Skeletal muscle tissue (tissue), 4 donors: ENCODE data around the gene MYO10. TPM values are rescaled to one million over a fixed set of nuclear protein-coding genes. Genes with fewer than 3 reads are reported as not detected.
"Not testable (repeated sequence)": the region's sequence is repeated elsewhere in the genome, so short reads cannot be mapped to it uniquely, and the experiment has no call there.

ENCODE experiments used
- H3K27ac ChIP-seq: one replicate; pipeline ENCODE4 v1.7.0; 2013; ENCODE audit warnings: mild to moderate bottlenecking, low read depth, low read length, inconsistent platforms
- H3K27me3 ChIP-seq, 3 donors: one replicate each; pipeline ENCODE4 v1.7.0; 2013; ENCODE audit warnings: low read length in 3 of 3; ENCODE audit not compliant: control insufficient read depth in 3 of 3, insufficient read depth in 3 of 3
- H3K36me3 ChIP-seq, 3 donors: one replicate each; pipeline ENCODE4 v1.7.0; 2013; ENCODE audit warnings: low read length in 3 of 3; ENCODE audit not compliant: control insufficient read depth in 3 of 3, insufficient read depth in 3 of 3
- H3K4me1 ChIP-seq, 3 donors: one replicate each; pipeline ENCODE4 v1.7.0; 2013; ENCODE audit warnings: low read length in 3 of 3, mild to moderate bottlenecking in 3 of 3; ENCODE audit not compliant: control insufficient read depth in 3 of 3, insufficient read depth in 3 of 3
- H3K4me3 ChIP-seq, 3 donors: one replicate each; pipeline ENCODE4 v1.7.0; 2013; ENCODE audit warnings: low read length in 3 of 3
- H3K9ac ChIP-seq, 3 donors: one replicate each; pipeline ENCODE4 v1.7.0; 2013; ENCODE audit warnings: low read length in 3 of 3, mild to moderate bottlenecking in 3 of 3, moderate library complexity in 2 of 3, low read depth in 1 of 3
- H3K9me3 ChIP-seq, 3 donors: one replicate each; pipeline ENCODE4 v1.7.0; 2013; ENCODE audit warnings: low read length in 3 of 3; ENCODE audit not compliant: control insufficient read depth in 3 of 3
- total RNA-seq: library from RNA; depleted of rRNA; stranded (reverse); fragments of >200 nt; gene quantifications from one replicate; pipeline ENCODE4 v1.2.3, GENCODE V29; 2014
- donor health status: Osteomylitis.

The MYO10 gene
- 27.1 TPM for total RNA-seq

DNA sequence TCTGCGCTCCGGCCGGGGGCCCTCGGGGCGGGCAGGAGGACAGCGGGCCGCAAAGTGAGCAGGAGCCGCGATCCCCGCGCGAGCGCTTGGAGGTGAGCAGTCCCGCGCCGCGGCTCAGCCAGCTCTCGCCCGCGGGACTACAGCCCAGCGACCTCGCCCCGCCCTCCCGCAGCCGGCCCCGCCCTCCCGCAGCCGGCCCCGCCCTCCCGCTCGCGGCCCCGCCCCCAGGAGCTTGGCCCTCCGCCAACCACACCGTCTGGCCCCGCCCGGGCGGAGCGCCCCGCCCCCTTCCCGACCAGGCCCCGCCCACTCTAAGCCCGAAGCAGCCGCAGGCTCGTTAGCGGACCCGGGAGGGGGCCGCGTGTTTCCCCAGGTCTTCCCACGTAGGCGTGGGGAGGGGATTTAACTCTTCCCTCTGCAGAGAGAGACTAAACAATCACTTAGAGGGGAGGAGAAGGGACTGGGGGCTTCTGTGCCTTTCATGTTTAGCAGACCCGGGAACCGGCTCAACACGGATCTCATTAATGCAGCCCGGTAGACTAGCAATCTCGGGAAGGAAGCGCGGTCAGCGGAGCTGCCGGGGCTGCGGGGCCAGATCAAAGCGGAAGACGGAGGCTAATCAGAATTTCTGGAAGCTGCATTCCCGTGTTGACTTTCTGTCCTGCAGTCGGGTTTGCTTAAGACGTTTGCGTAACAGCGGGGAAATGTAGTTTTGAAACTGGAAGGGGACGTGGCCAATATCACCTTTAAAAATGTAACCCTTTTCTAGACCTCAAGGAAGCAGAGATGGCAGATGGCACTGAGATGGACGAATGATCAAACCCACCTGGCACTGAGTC lies at the start of gene MYO10:
Gene MYO10, minus strand, starts transcription at position 139 of the 839 bp plus-strand sequence. CDS start 480 bp downstream, outside the sequence.
- Histone ChIP-seq H3K36me3 (no peaks in the 10 kb centered on the region), H3K27me3 (peaks cover 10 to 38% (median 35%) of the 10 kb centered on the region in 3 donors), H3K4me1 (peaks cover 14 to 30% (median 16%) of the 10 kb centered on the region in 3 donors), H3K27ac (peak within 1 kb of the TSS; percentile 48), H3K9ac (peak within 1 kb of the TSS; percentile 67 to 82 (median 79)), H3K9me3 (no peaks in the 10 kb centered on the region), H3K4me3 (peak within 1 kb of the TSS; percentile 76 to 85 (median 83))

DNA sequence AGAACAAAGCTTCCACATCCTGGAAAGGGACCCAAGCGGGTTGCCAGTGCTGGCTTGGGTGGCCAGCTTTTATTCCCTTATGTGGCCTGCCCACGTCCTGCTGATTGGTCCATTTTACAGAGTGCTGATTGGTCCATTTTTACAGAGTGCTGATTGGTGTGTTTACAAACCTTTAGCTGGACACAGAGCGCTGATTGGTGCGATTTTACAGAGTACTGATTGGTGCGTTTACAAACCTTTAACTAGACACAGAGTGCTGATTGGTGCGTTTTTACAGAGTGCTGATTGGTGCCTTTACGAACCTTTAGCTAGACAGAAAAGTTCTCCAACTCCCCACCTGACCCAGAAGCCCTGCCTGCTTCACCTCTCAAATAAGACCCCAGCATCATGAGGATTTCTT lies 49.2 kb upstream of the MYO10 start:
- not testable (repeated sequence) for H3K9me3 ChIP-seq

DNA sequence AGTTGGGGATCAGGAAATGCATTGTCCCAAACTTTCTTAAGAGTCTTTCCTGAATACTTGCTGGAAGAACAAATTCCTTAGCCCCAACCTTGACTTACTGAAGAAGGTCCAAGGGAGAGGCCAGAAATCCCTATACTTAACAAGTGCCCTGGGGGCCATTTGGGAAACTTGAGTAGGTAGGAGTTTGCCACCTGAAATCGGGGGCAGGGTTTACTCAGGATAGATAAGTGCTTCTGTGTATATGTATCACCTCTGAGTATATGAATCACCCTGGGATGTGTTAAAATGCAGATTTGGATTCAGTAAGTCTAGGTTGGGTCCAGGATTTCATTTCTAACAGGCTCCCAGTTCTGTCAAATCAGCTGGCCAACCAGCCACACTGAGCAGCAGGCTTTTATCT lies 47.9 kb upstream of the MYO10 start:
- Histone ChIP-seq H3K36me3 (no peaks in the 10 kb centered on the region), H3K9ac (no peak overlapping the region), H3K9me3 (no peaks in the 10 kb centered on the region), H3K27ac (no peak overlapping the region), H3K4me1 (no peaks in the 10 kb centered on the region), H3K27me3 (peaks cover 0 to 4% (median 0%) of the 10 kb centered on the region in 3 donors), H3K4me3 (no peak overlapping the region)

More for the DNA sequence above, 49.2 kb upstream of the MYO10 start:
- H3K36me3 ChIP-seq, H3K4me3 ChIP-seq, H3K9ac ChIP-seq, H3K27ac ChIP-seq, H3K4me1 ChIP-seq, H3K27me3 ChIP-seq: not testable (repeated sequence)

DNA sequence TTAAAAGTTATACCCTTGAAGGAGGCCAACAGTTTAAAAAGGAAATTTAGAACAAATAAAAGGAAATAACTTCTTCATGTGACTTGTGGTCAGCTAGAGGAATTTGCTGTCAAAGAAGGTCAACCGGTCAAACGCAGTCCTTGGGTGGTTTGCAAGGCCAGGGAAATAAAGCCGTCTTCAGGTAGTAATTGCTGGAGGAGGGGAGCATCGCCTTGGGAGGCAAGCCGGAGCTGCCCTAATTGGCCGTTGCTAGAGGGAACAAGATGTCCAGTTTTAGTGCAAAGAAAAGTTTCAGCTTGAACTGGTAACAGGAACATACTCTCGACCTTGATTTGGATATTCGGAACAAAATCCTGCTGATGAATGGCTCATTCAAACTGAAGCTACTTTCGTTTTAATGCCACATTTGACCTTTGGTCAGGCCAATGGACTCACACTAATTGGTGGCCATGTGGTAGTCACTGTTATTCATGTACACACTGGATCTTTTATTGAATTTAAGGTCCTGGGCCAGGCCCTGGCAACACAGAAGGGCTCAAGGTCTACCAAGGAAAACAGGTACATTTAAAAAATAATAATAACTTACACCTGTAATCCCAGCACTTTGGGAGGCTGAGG lies 47.0 kb upstream of the MYO10 start:
- Histone ChIP-seq H3K4me1 (no peaks in the 10 kb centered on the region), H3K36me3 (no peaks in the 10 kb centered on the region), H3K27me3 (peaks cover 0 to 4% (median 0%) of the 10 kb centered on the region in 3 donors), H3K9me3 (no peaks in the 10 kb centered on the region), H3K4me3 (no peak overlapping the region), H3K9ac (no peak overlapping the region), H3K27ac (no peak overlapping the region)

DNA sequence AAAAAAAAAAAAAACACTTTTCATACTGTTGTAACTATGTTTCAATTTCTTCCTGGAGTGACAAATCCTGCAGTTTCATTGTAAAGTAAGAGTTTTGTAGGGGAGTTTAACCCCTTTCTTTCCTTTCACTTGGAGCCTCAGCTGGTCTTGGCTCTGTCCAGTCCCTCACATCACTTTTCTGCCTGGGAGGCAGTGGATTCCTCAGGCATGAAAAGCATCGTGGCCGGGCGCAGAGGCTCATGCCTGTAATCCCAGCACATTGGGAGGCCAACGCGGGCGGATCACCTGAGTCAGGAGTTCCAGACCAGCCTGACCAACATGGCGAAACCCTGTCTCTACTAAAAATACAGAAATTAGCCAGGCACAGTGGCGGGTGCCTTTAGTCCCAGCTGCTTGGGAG lies 45.6 kb upstream of the MYO10 start:
- Histone ChIP-seq H3K9ac (no peak overlapping the region), H3K4me3 (no peak overlapping the region), H3K9me3 (no peaks in the 10 kb centered on the region), H3K36me3 (no peaks in the 10 kb centered on the region), H3K27ac (no peak overlapping the region), H3K4me1 (no peaks in the 10 kb centered on the region), H3K27me3 (peaks cover 0 to 4% (median 0%) of the 10 kb centered on the region in 3 donors)

DNA sequence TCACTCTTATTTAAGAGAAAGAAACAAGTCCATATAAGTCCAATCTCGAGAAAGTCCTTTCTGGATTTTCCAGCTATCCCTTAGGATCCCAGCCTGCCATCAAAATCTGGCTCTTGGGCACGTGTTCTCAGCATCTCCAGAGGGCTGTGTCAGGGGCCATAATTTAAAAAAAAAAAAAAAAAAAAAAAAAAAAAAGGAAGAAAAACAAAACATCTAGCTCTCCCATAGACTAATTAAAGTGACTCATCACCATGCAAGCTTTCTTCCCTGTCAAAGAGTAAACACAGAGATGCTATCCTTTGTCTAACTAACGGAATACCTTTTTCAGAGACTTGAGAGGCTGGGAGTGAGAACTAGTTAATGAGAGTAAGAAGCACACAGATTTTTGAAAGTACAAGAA lies 44.9 kb upstream of the MYO10 start:
- H3K27ac ChIP-seq, result no peak overlapping the region
- H3K9me3 ChIP-seq, result no peaks in the 10 kb centered on the region
- no peak overlapping the region for H3K9ac ChIP-seq
- no peaks in the 10 kb centered on the region for H3K27me3 ChIP-seq
- no peak overlapping the region for H3K4me3 ChIP-seq
- no peaks in the 10 kb centered on the region for H3K4me1 ChIP-seq
- H3K36me3 ChIP-seq, result no peaks in the 10 kb centered on the region

DNA sequence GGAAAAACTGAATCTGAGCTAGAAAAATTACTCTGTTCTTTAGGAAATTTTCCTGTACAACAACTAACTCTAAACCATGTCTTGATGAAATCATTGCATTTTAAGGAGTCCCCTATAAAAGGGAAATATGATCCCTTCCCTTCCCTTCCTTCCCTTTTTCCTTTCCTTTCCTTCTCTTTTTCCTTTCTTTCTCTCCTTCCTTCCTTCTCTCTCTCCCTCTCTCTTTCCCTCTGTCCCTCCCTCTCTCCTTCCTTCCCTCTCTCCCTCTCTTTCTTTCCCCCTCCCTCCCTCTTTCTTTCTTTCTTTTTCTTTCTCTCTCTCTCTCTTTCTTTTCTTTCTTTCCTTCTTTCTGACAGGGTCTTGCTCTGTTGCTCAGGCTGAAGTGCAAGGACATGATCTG lies 42.2 kb upstream of the MYO10 start:
- Histone ChIP-seq H3K9ac (no peak overlapping the region), H3K36me3 (no peaks in the 10 kb centered on the region), H3K4me1 (no peaks in the 10 kb centered on the region), H3K27ac (no peak overlapping the region), H3K4me3 (no peak overlapping the region), H3K9me3 (no peaks in the 10 kb centered on the region), H3K27me3 (no peaks in the 10 kb centered on the region)

DNA sequence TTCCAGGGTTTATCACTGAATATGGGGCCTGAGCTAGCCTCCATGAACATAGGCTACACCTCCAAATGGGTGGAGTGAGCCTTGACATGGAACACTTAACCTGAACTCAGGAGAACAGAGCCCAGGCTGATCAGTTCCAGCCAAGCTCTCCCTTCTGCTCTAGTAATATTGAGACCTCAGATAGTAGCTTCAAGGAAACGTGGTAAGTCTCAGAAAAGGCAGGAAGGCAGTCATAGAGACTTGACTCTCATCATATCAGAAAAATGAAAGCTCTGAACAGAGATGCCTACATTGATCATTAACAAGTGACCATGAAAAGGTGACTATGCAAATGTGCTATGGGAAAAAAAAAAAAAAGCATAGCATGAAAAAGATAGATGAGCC lies 40.5 kb upstream of the MYO10 start:
- H3K27ac ChIP-seq, result no peak overlapping the region
- H3K36me3 ChIP-seq, result no peaks in the 10 kb centered on the region
- H3K27me3 ChIP-seq, result no peaks in the 10 kb centered on the region
- H3K9me3 ChIP-seq, result no peaks in the 10 kb centered on the region
- no peak overlapping the region for H3K4me3 ChIP-seq
- no peaks in the 10 kb centered on the region for H3K4me1 ChIP-seq
- H3K9ac ChIP-seq, result no peak overlapping the region

DNA sequence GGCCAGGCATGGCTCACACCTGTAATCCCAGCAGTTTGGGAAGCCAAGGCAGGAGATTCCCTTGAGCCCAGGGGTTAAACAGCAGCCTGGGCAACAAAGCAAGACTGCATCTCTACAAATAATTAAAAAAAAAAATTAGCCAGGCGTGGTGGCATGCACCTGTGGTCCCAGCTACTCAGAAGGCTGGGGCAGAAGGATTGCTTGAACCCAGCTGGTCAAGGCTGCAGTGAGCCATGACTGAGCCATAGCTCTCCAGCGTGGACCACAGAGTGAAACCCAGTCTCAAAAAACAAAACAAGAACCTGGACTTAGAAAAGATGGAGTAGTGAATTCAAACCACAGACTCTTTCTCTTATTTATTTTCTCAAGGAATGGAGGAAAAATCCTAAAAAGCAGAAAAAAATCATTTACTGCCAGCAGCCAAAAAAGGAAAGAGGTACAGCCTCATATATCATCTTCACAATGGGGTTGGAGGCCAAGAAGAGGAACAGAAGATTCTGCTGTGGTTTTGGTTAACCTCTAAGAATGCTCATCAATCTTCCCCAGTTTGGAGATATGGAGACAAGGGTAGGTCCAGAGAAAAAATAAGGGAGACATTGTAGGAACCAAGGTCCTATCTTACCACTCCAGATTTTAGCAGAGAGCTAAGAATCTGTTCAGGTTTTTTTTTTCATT lies 40.0 kb upstream of the MYO10 start:
- Histone ChIP-seq H3K27me3 (no peaks in the 10 kb centered on the region), H3K9me3 (no peaks in the 10 kb centered on the region), H3K9ac (no peak overlapping the region), H3K27ac (no peak overlapping the region), H3K4me3 (no peak overlapping the region), H3K4me1 (no peaks in the 10 kb centered on the region), H3K36me3 (no peaks in the 10 kb centered on the region)

DNA sequence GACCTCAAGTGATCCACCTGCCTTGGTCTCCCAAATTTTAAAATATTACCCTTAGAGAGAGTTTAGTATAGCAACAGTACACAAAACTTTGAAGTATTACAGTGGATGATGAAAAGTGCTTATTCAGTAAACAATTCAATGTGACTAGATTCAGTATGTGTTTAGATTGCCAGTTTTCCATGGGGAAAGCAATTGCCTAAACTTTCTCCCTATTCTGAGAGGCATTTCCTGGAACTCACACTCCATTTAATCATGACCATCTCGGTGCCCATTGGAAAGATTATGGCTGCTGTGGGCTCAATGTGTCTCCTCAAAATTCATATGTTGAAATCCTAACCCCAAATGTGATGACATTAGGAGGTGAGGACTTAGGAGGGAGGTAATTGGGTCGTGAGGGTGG lies 38.9 kb upstream of the MYO10 start:
- no peaks in the 10 kb centered on the region for H3K27me3 ChIP-seq
- H3K36me3 ChIP-seq, result no peaks in the 10 kb centered on the region
- H3K9ac ChIP-seq, result no peak overlapping the region
- no peaks in the 10 kb centered on the region for H3K4me1 ChIP-seq
- no peak overlapping the region for H3K27ac ChIP-seq
- H3K4me3 ChIP-seq, result no peak overlapping the region
- no peaks in the 10 kb centered on the region for H3K9me3 ChIP-seq
